Measurements from ENCODE around the gene TTLL7. TPM values are rescaled to one million over a fixed set of nuclear protein-coding genes. Genes with fewer than 3 reads are reported as not detected.

TTLL7 gene
- total RNA-seq, 2 donors from 2014 or later: 25.7 to 29.0 TPM

- 92 to 98% methylated on average over 3 of the region's 3 CpGs for WGBS, 2 donors
- intact Hi-C loops (cut with DNase I): no loop called here
- DNase-seq: no peak
- ATAC-seq: no peak
- no peaks in the 10 kb centered on the region for H3K36me3 ChIP-seq (replicated peaks in 1 of 2; ENCODE audit: insufficient read depth in 1 of 2, low read depth in 2 of 2)
- no peak overlapping the region for H3K27ac ChIP-seq
- no peak for TF ChIP-seq POLR2A (IDR thresholded peaks at IDR 0.05)
- TF ChIP-seq CTCF (IDR thresholded peaks at IDR 0.05): no peak
- H3K4me3 ChIP-seq: no peak overlapping the region
- H3K27me3 ChIP-seq: no peaks in the 10 kb centered on the region
- no peaks in the 10 kb centered on the region for H3K9me3 ChIP-seq
- no peaks in the 10 kb centered on the region for H3K4me1 ChIP-seq
Measured at GRCh38 chr1:83849191-83850061, 149.5 kb downstream of the TTLL7 start.

GRCh38 chr1:83846138-83846537, 152.8 kb downstream of the TTLL7 start:
- no peak overlapping the region for H3K27ac ChIP-seq
- no peaks in the 10 kb centered on the region for H3K27me3 ChIP-seq
- H3K36me3 ChIP-seq (replicated peaks in 1 of 2; ENCODE audit: insufficient read depth in 1 of 2, low read depth in 2 of 2): no peaks in the 10 kb centered on the region
- no peak for ATAC-seq
- intact Hi-C loops (cut with DNase I): no loop called here
- TF ChIP-seq CTCF (IDR thresholded peaks at IDR 0.05): no peak
- no peak for TF ChIP-seq POLR2A (IDR thresholded peaks at IDR 0.05)
- WGBS, 2 donors: 86 to 100% methylated on average over 1 of the region's 1 CpG
- H3K9me3 ChIP-seq: no peaks in the 10 kb centered on the region
- H3K4me1 ChIP-seq: no peaks in the 10 kb centered on the region
- no peak overlapping the region for H3K4me3 ChIP-seq
- no peak for DNase-seq

- H3K4me3 ChIP-seq: no peak overlapping the region
- H3K27ac ChIP-seq: no peak overlapping the region
- no peak for TF ChIP-seq POLR2A (IDR thresholded peaks at IDR 0.05)
- TF ChIP-seq CTCF (IDR thresholded peaks at IDR 0.05): no peak
- H3K4me1 ChIP-seq: no peaks in the 10 kb centered on the region
- no peaks in the 10 kb centered on the region for H3K9me3 ChIP-seq
- ATAC-seq: no peak
- intact Hi-C loops (cut with DNase I): no loop called here
- no peak for DNase-seq
- H3K27me3 ChIP-seq: no peaks in the 10 kb centered on the region
- no peaks in the 10 kb centered on the region for H3K36me3 ChIP-seq (replicated peaks in 1 of 2; ENCODE audit: insufficient read depth in 1 of 2, low read depth in 2 of 2)
- 49 to 58% methylated on average over 4 of the region's 4 CpGs for WGBS, 2 donors
Measured at GRCh38 chr1:83845437-83846071, 153.4 kb downstream of the TTLL7 start.

- H3K27ac ChIP-seq: no peak overlapping the region
- intact Hi-C loops (cut with DNase I): no loop called here
- H3K9me3 ChIP-seq: no peaks in the 10 kb centered on the region
- WGBS, 2 donors: 94 to 98% methylated on average over 3 of the region's 3 CpGs
- H3K27me3 ChIP-seq: no peaks in the 10 kb centered on the region
- no peak overlapping the region for H3K4me3 ChIP-seq
- no peaks in the 10 kb centered on the region for H3K4me1 ChIP-seq
- H3K36me3 ChIP-seq (replicated peaks in 1 of 2; ENCODE audit: insufficient read depth in 1 of 2, low read depth in 2 of 2): no peaks in the 10 kb centered on the region
- no peak for DNase-seq
- TF ChIP-seq CTCF (IDR thresholded peaks at IDR 0.05) (no peak), POLR2A (IDR thresholded peaks at IDR 0.05) (no peak)
- ATAC-seq: no peak
Measured at GRCh38 chr1:83844546-83844945, 154.4 kb downstream of the TTLL7 start.
